ENCODE measurements around the gene NHEJ1. TPM values are rescaled to one million over a fixed set of nuclear protein-coding genes. Genes with fewer than 3 reads are reported as not detected.

NHEJ1 gene
- total RNA-seq, 4 donors from 2014 or later = 13.8 to 23.2 (median 17.5) TPM

GRCh38 chr2:219104107-219105035 lies 56.2 kb downstream of the NHEJ1 start:
- ATAC-seq (ENCODE audit: low FRiP score) = no peak
- DNase-seq (ENCODE audit: low spot score) = no peak
- TF ChIP-seq CTCF (IDR thresholded peaks at IDR 0.05) = no peak

DNA sequence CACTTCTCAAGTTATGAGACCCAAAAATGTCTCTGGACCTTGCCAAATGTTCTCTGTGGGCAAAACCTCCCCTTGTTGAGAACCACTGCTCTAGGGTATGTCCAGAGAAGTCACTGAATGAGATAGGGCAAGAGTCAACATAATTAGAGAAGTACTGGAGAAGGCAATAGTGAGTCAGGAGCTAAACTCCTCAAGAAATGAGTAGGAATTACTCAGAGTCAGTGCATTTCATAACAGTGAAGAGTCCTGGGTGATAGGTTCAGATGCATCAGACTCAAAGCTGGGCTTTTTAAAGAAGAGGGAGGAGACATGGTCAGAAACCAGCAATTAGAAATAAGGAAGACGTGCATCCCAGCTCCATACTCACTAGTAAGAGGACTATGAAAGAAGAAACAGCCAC lies 61.3 kb downstream of the NHEJ1 start:
- ATAC-seq (ENCODE audit: low FRiP score) = no peak
- no peak for TF ChIP-seq CTCF (IDR thresholded peaks at IDR 0.05)
- DNase-seq (ENCODE audit: low spot score) = no peak

DNA sequence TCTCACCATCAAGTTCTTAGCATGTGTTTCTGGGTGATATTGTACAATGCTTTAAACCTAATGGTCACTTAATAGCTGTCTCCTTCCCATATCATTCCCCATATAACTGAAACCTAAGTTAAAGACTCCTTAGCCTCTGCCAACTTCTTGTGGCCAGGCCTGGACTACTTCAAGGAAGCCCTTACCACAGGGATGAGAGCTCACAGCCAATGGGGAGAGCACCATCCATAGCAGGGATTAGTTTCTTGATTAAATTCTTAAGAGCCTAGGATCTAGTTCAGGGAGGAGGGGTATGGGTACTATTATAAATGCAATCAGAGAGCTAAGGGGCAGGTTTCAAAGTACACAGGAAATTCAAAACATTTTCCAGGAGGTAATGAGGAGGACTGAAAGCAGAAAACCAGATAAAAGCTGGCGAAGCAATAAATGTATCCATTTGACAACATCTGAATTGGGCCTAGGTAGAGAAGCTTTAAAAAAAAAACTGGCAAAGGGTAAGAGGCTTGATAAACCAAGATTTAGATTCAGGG lies 65.1 kb downstream of the NHEJ1 start:
- DNase-seq (ENCODE audit: low spot score) = no peak
- TF ChIP-seq CTCF (IDR thresholded peaks at IDR 0.05) = no peak
- ATAC-seq (ENCODE audit: low FRiP score) = no peak

GRCh38 chr2:219094171-219094570 lies 66.4 kb downstream of the NHEJ1 start:
- no peak for TF ChIP-seq CTCF (IDR thresholded peaks at IDR 0.05)
- ATAC-seq (ENCODE audit: low FRiP score) (no peak), DNase-seq (ENCODE audit: low spot score) (no peak)

DNA sequence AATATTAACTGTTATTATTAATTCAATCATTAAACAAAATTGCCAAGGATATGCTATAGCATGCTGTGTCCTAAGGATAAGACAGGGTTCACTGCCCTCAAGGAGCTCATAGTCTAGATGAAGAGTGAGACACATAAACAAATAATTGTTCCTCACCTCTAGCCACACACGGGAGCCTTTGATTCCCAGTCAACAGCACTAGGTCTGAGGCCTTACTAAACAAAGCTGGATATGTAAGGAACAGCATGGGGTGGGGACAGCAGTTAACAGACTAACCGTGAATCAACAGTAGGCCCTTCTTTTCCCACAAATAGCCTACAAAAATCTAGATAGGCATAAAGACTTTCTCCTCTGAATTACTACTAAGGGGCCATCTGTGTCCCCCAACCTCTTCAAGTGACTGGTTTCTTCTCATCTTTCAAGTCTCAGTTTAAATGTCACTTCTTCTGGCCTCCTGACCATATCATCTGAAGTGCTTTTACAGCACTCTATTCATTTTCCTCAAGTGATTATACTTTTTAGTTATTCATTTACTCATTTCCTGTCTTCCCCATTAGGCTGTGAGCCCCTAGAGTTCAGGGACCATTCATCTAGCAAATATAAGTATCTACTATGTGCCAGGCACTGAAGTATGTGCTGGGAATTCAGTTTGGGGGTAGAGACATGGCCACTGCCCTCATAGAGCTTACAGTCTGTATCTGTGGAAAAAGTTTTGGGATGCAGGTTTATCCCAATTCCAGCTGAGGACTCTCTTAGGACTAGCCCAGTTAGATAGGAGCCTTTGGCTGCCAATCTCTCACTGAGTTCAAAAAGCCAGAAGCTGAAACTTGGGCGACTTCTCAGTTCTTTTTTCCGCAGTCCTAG lies 69.9 kb downstream of the NHEJ1 start:
- no peak for DNase-seq (ENCODE audit: low spot score)
- no peak for ATAC-seq (ENCODE audit: low FRiP score)
- no peak for TF ChIP-seq CTCF (IDR thresholded peaks at IDR 0.05)

GRCh38 chr2:219089330-219089729 lies 71.3 kb downstream of the NHEJ1 start:
- ATAC-seq (ENCODE audit: low FRiP score) (no peak), DNase-seq (ENCODE audit: low spot score) (no peak)
- no peak for TF ChIP-seq CTCF (IDR thresholded peaks at IDR 0.05)
